ENCODE data around the gene ZNF286A. TPM values are rescaled to one million over a fixed set of nuclear protein-coding genes. Genes with fewer than 3 reads are reported as not detected.
A peak's percentile ranks its signal among the peaks of the same experiment; 100 is the strongest.
"Not testable (repeated sequence)": the region's sequence is repeated elsewhere in the genome, so short reads cannot be mapped to it uniquely, and the experiment has no call there.

ZNF286A gene
- total RNA-seq, 1 donor from 2014 or later = 86.1 TPM

DNA sequence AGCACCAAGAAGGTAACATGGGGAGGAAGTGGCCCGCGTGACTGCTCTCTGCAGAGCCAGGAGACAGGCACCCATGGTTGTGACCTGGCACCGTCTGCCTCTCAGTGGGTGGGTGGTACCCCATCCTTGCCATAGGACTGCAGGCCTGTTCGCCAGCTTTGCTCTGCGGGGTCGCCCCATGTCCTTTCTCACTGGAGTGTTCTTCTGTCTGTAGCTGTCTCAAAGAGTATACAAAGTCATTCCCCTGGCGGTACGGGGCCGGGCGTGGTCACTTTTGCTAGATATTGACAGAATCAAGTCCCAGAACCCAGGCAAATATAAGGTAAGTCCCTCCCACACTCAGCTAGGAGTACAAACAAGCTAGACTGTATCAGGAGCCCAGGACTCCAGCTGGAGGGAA, 38.5 kb downstream of the ZNF286A start:
- no peaks in the 10 kb centered on the region for H3K36me3 Mint-ChIP-seq
- no peak overlapping the region for H3K4me3 Mint-ChIP-seq
- TF ChIP-seq, protein P1, sequence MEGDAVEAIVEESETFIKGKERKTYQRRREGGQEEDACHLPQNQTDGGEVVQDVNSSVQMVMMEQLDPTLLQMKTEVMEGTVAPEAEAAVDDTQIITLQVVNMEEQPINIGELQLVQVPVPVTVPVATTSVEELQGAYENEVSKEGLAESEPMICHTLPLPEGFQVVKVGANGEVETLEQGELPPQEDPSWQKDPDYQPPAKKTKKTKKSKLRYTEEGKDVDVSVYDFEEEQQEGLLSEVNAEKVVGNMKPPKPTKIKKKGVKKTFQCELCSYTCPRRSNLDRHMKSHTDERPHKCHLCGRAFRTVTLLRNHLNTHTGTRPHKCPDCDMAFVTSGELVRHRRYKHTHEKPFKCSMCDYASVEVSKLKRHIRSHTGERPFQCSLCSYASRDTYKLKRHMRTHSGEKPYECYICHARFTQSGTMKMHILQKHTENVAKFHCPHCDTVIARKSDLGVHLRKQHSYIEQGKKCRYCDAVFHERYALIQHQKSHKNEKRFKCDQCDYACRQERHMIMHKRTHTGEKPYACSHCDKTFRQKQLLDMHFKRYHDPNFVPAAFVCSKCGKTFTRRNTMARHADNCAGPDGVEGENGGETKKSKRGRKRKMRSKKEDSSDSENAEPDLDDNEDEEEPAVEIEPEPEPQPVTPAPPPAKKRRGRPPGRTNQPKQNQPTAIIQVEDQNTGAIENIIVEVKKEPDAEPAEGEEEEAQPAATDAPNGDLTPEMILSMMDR (conservative IDR thresholded peaks at IDR 0.05) = no peak
- no peaks in the 10 kb centered on the region for H3K9me3 Mint-ChIP-seq
- no peak overlapping the region for H3K27ac Mint-ChIP-seq
- H3K27me3 Mint-ChIP-seq = peaks cover 5% of the 10 kb centered on the region
- H3K4me1 Mint-ChIP-seq (ENCODE audit: unreplicated experiment) = no peaks in the 10 kb centered on the region
- no peak for DNase-seq (ENCODE audit: extremely low spot score, unreplicated experiment)

GRCh38 chr17:15739259-15739658, 39.7 kb downstream of the ZNF286A start:
- H3K4me1 Mint-ChIP-seq (ENCODE audit: unreplicated experiment); H3K27ac Mint-ChIP-seq; H3K4me3 Mint-ChIP-seq; H3K27me3 Mint-ChIP-seq; DNase-seq (ENCODE audit: extremely low spot score, unreplicated experiment); H3K9me3 Mint-ChIP-seq; H3K36me3 Mint-ChIP-seq: not testable (repeated sequence)

DNA sequence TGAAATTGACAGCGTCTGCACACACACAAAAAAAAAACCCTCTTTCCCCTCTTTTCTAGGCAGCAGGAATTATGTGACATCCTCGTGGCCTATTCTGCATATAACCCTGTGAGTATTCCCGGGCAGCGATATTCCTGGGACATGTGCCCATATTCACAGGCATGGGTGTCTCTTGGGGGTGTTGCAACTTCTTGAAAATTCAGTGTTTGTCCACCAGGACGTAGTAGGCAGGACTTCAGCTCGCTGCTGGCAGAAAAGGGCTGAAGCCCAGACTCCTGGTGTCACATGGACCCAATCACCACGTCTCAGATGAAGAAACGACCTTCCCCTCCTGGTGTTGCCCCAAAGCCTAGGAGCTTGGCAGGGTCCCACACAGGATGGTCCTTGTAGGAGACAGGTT, 40.5 kb downstream of the ZNF286A start:
- H3K4me1 Mint-ChIP-seq (ENCODE audit: unreplicated experiment); H3K27me3 Mint-ChIP-seq; H3K9me3 Mint-ChIP-seq; H3K36me3 Mint-ChIP-seq; H3K27ac Mint-ChIP-seq; DNase-seq (ENCODE audit: extremely low spot score, unreplicated experiment); H3K4me3 Mint-ChIP-seq: not testable (repeated sequence)
- TF ChIP-seq, protein P1 (conservative IDR thresholded peaks at IDR 0.05) = peak; percentile 27

DNA sequence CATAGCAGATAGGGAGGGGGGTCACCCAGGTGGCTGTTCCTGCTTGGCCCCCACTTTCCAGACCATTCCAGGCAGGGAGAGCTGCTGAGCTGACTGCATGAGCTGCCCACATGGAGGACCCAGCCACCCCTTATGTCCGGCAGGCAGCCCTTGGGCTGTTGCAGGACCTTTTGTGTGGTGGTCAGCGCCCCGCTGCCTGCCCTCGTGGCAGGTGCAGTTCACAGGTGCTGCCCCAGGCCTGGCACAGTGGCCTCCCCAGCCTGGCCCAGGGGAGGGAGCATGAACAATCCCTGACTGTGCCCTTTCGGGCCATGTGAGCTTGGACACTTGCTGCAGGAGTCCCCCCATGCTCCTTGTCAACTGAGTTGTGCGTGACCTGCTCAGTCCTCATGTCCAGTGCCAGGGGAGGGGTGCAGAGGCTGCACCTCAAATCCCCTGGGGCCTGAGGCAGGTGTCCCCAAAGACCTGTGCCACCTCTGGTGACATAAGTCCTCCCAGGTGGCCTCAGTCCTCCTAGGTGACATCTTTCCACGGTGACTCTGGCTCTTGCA, 41.1 kb downstream of the ZNF286A start:
- H3K27ac Mint-ChIP-seq = no peak overlapping the region
- no peaks in the 10 kb centered on the region for H3K36me3 Mint-ChIP-seq
- TF ChIP-seq, protein P1 (conservative IDR thresholded peaks at IDR 0.05) = no peak
- H3K27me3 Mint-ChIP-seq = peaks cover 5% of the 10 kb centered on the region
- no peaks in the 10 kb centered on the region for H3K9me3 Mint-ChIP-seq
- DNase-seq (ENCODE audit: extremely low spot score, unreplicated experiment) = no peak
- H3K4me3 Mint-ChIP-seq = no peak overlapping the region
- H3K4me1 Mint-ChIP-seq (ENCODE audit: unreplicated experiment) = peaks cover 5% of the 10 kb centered on the region

- Mint-ChIP-seq H3K27me3 (peaks cover 5% of the 10 kb centered on the region), H3K9me3 (no peaks in the 10 kb centered on the region), H3K36me3 (no peaks in the 10 kb centered on the region), H3K4me1 (ENCODE audit: unreplicated experiment) (peaks cover 5% of the 10 kb centered on the region), H3K27ac (no peak overlapping the region), H3K4me3 (no peak overlapping the region)
- no peak for DNase-seq (ENCODE audit: extremely low spot score, unreplicated experiment)
- TF ChIP-seq, protein P1 (conservative IDR thresholded peaks at IDR 0.05) = no peak
Measured at GRCh38 chr17:15741624-15742023, 42.1 kb downstream of the ZNF286A start.

- Mint-ChIP-seq H3K4me3 (no peak overlapping the region), H3K27me3 (peaks cover 5% of the 10 kb centered on the region), H3K36me3 (no peaks in the 10 kb centered on the region), H3K4me1 (ENCODE audit: unreplicated experiment) (peaks cover 5% of the 10 kb centered on the region), H3K9me3 (no peaks in the 10 kb centered on the region), H3K27ac (no peak overlapping the region)
- TF ChIP-seq, protein P1 (conservative IDR thresholded peaks at IDR 0.05) = no peak
- DNase-seq (ENCODE audit: extremely low spot score, unreplicated experiment) = no peak
Measured at GRCh38 chr17:15742051-15742795, 42.7 kb downstream of the ZNF286A start.
